HEK293T (cell line): Measurements from ENCODE around the gene SARS1.

Source experiments
- CTCF ChIA-PET: fragments of 350-600 bp; formaldehyde crosslinking; extraction: SDS; loops from one replicate; lab custom pipeline; 2021; ENCODE audit warnings: antibody characterized with exemption, inconsistent platforms; lab: Yijun Ruan, JAX
- POLR2A ChIA-PET: fragments of 350-600 bp; formaldehyde crosslinking; extraction: SDS; loops from one replicate; lab custom pipeline; 2020; ENCODE audit warnings: antibody characterized with exemption, inconsistent platforms; lab: Yijun Ruan, JAX
- DNase-seq: peaks from one replicate; pipeline ENCODE4 v3.0.0; 2012; ENCODE audit warnings: mixed read lengths; ENCODE audit errors: extremely low spot score
- ARNT ChIP-seq: fragments of 450-650 bp; IDR thresholded peaks from 2 replicates; pipeline ENCODE4 v1.6.1; 2017; ENCODE audit warnings: mild to moderate bottlenecking
- BHLHE40 ChIP-seq: fragments of 450-650 bp; IDR thresholded peaks from 2 replicates; pipeline ENCODE4 v1.6.1; 2016; ENCODE audit warnings: mild to moderate bottlenecking, moderate library complexity, borderline replicate concordance
- CTBP1 ChIP-seq: fragments of 450-650 bp; IDR thresholded peaks from 2 replicates; pipeline ENCODE4 v1.6.1; 2016; ENCODE audit warnings: borderline replicate concordance
- ELF4 ChIP-seq: fragments of 450-650 bp; IDR thresholded peaks from 2 replicates; pipeline ENCODE4 v1.6.1; 2017; ENCODE audit warnings: antibody characterized with exemption
- FOXA1 ChIP-seq: fragments of 450-650 bp; IDR thresholded peaks from 2 replicates; pipeline ENCODE4 v1.6.1; 2016; ENCODE audit warnings: mild to moderate bottlenecking
- FOXK2 ChIP-seq: fragments of 450-650 bp; IDR thresholded peaks from 2 replicates; pipeline ENCODE4 v1.6.1; 2016; ENCODE audit warnings: mild to moderate bottlenecking
- FOXM1 ChIP-seq: fragments of 450-650 bp; IDR thresholded peaks from 2 replicates; pipeline ENCODE4 v1.6.1; 2017; ENCODE audit warnings: mild to moderate bottlenecking, borderline replicate concordance
- HDGF ChIP-seq: fragments of 450-650 bp; IDR thresholded peaks from 2 replicates; pipeline ENCODE4 v1.6.1; 2017; ENCODE audit warnings: antibody characterized with exemption, borderline replicate concordance
- L3MBTL2 ChIP-seq: fragments of 450-650 bp; conservative IDR thresholded peaks from 2 replicates; pipeline ENCODE4 v1.6.1; 2016; ENCODE audit warnings: mild to moderate bottlenecking
- LEF1 ChIP-seq: fragments of 450-650 bp; IDR thresholded peaks from 2 replicates; pipeline ENCODE4 v1.6.1; 2017; ENCODE audit warnings: mild to moderate bottlenecking, borderline replicate concordance
- NFRKB ChIP-seq: fragments of 450-650 bp; IDR thresholded peaks from 2 replicates; pipeline ENCODE4 v1.6.1; 2016; ENCODE audit warnings: mild to moderate bottlenecking, moderate library complexity
- SP1 ChIP-seq: fragments of 450-650 bp; IDR thresholded peaks from 2 replicates; pipeline ENCODE4 v1.6.1; 2017
- SUZ12 ChIP-seq: fragments of 450-650 bp; IDR thresholded peaks from 2 replicates; pipeline ENCODE4 v1.6.1; 2016; ENCODE audit warnings: mild to moderate bottlenecking
- TARDBP ChIP-seq: fragments of 450-650 bp; IDR thresholded peaks from 2 replicates; pipeline ENCODE4 v1.6.1; 2016
- ZNF384 ChIP-seq: fragments of 450-650 bp; IDR thresholded peaks from 2 replicates; pipeline ENCODE4 v1.6.1; 2016
- TF ChIP-seq, protein P1 (sequence below): fragments of 450-650 bp; IDR thresholded peaks from 2 replicates; pipeline ENCODE4 v1.6.1; 2016

SARS1 gene

DNA sequence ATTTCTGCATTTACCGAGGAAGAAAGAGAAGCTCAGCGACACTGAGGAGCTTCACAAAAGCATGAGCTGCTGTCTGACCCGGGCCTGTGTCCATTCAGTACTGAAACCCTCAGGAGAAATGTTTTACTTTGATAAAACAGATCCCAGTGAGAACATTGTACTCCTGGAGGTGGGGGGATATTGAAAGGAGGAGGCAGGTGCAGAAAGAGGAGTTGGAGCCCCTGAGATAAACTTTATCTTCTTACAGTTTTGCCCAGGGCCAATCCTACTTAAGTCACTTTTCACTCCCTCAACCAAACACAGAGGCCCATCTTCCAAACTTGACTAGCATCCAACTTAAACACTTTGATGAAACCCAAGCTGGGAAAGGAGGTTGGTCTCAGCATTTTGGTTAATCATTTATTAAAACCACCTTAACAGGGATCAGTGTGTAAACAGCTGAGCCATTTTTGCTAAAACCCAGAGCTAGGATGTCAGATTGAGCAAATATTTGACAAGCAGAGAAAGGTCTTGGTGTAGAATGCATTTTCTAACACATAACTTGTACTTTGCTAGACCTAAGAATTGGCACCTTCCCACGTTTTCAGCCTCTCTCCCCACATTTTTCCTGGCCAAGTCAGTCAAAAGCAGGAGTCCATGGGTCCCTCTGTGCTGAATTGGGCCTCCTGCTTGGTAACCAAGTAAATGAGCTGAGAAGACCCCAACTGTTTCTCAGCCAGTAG is 32.5 kb upstream of the SARS1 start:
- ChIA-PET POLR2A (interaction anchor here (0.9 to 1.3 kb wide), 4 partner anchors 9 to 81 kb away, joined by 3 to 4 read pairs (median 3); partner anchors contain the start of gene SARS1), CTCF (interaction anchor here (1.4 to 2.0 kb wide), 3 partner anchors 10 to 20 kb away, joined by 5 to 10 read pairs (median 7); no protein-coding TSS in a partner anchor)
- DNase-seq: no peak
- no peak for TF ChIP-seq LEF1
- no peak for TF ChIP-seq HDGF

DNA sequence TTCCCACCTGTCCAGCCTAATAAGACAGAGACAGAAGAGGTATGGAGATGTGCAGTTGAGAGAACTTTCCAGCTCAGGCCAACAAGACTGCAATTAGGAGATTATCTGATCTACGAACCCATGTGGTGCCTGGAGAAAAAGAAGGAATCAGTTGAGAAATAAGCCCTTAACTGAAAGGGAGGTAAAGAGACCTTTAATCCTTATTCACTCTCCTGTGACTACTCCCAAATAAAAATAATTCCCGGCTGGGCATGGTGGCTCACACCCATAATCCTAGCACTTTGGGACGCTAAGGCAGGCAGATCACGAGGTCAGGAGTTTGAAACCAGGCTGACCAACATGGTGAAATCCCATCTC is 31.9 kb upstream of the SARS1 start:
- no peak for DNase-seq
- TF ChIP-seq FOXA1 (no peak), ZNF384 (no peak), FOXM1 (no peak)
- CTCF ChIA-PET: interaction anchor here (1.4 to 2.0 kb wide), 3 partner anchors 10 to 19 kb away, joined by 5 to 10 read pairs (median 7); no protein-coding TSS in a partner anchor
- POLR2A ChIA-PET: interaction anchor here (0.9 to 1.3 kb wide), 4 partner anchors 10 to 82 kb away, joined by 3 to 4 read pairs (median 3); partner anchors contain the start of gene SARS1

DNA sequence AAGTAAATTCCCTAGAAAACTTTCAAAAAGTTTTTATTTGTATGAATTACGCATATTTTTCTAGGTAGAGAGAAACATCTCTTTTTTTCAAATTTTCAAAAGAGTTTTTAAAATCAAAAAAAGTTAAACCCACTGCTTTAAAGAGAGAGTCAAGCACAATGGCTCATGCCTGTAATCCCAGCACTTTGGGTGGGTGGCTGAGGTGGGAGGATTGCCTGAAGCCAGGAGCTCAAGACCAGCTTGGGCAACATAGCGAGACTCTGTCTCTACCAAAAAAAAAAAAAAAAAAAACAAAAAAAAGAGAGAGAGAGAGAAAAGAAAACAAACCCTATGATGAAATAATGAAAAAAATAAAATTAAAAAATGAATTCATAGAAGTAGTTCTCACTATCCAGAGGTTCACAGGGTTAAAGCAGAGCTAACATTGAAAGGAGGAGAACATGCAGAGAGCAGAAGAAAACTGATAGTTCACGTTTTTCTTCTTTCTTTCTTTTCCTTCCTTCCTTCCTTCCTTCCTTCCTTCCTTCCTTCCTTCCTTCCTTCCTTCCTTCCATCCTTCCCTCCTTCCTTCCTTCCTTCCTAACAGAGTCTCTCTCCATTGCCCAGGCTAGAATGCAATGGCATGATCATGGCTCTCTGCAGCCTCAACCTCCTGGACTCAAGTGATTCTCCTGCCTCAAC is 30.5 kb upstream of the SARS1 start:
- no peak for DNase-seq

DNA sequence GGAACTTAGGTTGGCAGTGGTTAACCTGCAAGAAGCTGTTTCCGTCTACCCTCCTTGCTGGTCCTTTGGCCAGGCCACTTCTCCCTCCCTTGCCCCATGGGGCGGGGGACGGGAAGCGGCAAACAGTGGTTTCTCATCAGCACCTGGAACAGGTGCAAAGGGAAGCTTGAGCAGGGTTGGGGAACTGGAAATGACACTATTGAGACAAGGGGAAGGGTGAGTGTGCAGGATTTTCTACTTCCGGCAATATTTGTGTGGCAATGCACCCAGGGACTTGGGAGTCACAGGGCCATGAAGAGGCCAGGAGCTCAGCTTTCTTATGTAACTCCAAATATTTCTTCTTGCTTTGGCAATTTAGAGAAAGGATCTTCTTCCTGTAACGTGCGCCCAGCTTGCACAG is 29.0 kb upstream of the SARS1 start:
- CTCF ChIA-PET: no interaction called here
- DNase-seq: no peak
- TF ChIP-seq BHLHE40 (no peak), ARNT (no peak), HDGF (no peak), TARDBP (no peak), ELF4 (no peak), LEF1 (no peak), SUZ12 (no peak), FOXK2 (no peak), SP1 (no peak)
- TF ChIP-seq, protein P1, sequence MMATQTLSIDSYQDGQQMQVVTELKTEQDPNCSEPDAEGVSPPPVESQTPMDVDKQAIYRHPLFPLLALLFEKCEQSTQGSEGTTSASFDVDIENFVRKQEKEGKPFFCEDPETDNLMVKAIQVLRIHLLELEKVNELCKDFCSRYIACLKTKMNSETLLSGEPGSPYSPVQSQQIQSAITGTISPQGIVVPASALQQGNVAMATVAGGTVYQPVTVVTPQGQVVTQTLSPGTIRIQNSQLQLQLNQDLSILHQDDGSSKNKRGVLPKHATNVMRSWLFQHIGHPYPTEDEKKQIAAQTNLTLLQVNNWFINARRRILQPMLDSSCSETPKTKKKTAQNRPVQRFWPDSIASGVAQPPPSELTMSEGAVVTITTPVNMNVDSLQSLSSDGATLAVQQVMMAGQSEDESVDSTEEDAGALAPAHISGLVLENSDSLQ: no peak
- POLR2A ChIA-PET: no interaction called here

More for the DNA sequence above, 30.5 kb upstream of the SARS1 start:
- TF ChIP-seq ARNT (no peak), ELF4 (no peak), BHLHE40 (no peak), FOXA1 (no peak), LEF1 (no peak), CTBP1 (no peak), FOXM1 (no peak), SUZ12 (no peak), SP1 (no peak), FOXK2 (no peak), HDGF (no peak), NFRKB (no peak), ZNF384 (no peak), L3MBTL2 (no peak), TARDBP (no peak)
- TF ChIP-seq, protein P1: no peak
- ChIA-PET POLR2A (no interaction called here), CTCF (interaction anchor here (0.6 kb wide), 1 partner anchor 20 kb away, joined by 3 read pairs; no protein-coding TSS in a partner anchor)

DNA sequence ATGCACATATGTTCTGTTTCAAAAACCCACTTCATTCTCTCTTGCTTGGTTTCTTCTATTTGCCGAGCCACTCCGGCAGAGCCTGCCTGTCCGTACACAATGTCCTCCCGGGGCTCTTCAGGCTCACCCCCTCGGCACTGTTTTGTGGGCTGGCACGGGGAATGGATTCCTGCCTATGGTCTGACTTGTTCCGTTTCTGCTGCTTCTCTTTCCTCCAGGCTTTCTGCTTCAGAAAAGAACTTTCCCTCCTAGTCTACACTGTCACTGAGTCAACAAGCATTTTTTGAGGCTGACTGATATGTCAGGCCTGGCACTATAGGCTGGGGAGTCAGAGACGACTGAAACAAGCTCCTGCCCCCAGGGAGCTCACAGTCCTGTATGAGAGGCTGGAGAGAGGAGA is 28.4 kb upstream of the SARS1 start:
- POLR2A ChIA-PET: interaction anchor here (1.5 kb wide), 1 partner anchor 29 kb away, joined by 5 read pairs; the partner anchor contains the start of gene SARS1

More for the DNA sequence above, 28.4 kb upstream of the SARS1 start:
- CTCF ChIA-PET: no interaction called here
- DNase-seq: no peak
- TF ChIP-seq L3MBTL2 (no peak), SUZ12 (no peak), CTBP1 (no peak), FOXM1 (no peak), ARNT (no peak), SP1 (no peak), FOXA1 (no peak), TARDBP (no peak), ZNF384 (no peak), NFRKB (no peak), FOXK2 (no peak), ELF4 (no peak), BHLHE40 (no peak), LEF1 (no peak)
- TF ChIP-seq, protein P1: no peak
